ENCODE results near the gene TMEM191C.
"Not testable (repeated sequence)": the region's sequence is repeated elsewhere in the genome, so short reads cannot be mapped to it uniquely, and the experiment has no call there.

The TMEM191C gene

GRCh38 chr22:21499623-21500506 lies 32.7 kb downstream of the TMEM191C start:
- H3K4me3 ChIP-seq (ENCODE audit: low read depth, low read length): not testable (repeated sequence)

- H3K4me3 ChIP-seq (ENCODE audit: low read depth, low read length): not testable (repeated sequence)
These were observed 43.2 kb downstream of the TMEM191C start for GRCh38 chr22:21510397-21510796.

- not testable (repeated sequence) for H3K4me3 ChIP-seq (ENCODE audit: low read depth, low read length)
These were observed 44.8 kb downstream of the TMEM191C start for GRCh38 chr22:21512022-21512421.

- H3K4me3 ChIP-seq (ENCODE audit: low read depth, low read length): not testable (repeated sequence)
These were observed 46.9 kb downstream of the TMEM191C start for GRCh38 chr22:21514117-21514516.

GRCh38 chr22:21515234-21515633 lies 48.0 kb downstream of the TMEM191C start:
- not testable (repeated sequence) for H3K4me3 ChIP-seq (ENCODE audit: low read depth, low read length)

DNA sequence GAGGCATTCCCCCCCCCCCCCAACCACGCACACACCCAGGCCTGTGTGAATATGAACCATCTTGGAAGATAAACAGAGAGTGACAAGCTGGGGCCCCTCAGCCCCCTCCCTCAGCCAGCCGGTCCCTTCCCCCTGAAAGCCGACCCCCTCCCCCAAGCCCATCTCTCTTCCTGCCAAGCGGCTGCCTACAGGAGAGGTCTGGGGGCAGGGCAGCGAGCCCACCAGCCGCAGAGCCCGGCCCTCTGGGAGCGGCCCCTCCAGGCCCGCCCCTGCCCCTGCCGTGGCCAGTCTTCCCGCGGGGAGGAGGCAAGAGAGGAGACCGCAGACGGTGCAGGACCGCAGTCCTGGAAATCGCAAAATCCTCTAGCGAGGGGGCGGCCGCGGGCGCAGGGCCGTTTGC lies 49.3 kb downstream of the TMEM191C start:
- H3K4me3 ChIP-seq (ENCODE audit: low read depth, low read length): not testable (repeated sequence)

GRCh38 chr22:21516970-21517764 lies 50.0 kb downstream of the TMEM191C start:
- not testable (repeated sequence) for H3K4me3 ChIP-seq (ENCODE audit: low read depth, low read length)

Measured in WI38 (cell line).